Loucy (cell line): ENCODE results near the gene TIPRL.

Experiments
- H2AFZ ChIP-seq: fragments of 200-600 bp; sonication (generic); 2 replicates; pipeline ENCODE4 v1.6.0; 2016; ENCODE audit warnings: antibody characterized with exemption, mild to moderate bottlenecking, low read length, moderate library complexity
- H3F3A ChIP-seq: fragments of 200-600 bp; 2 replicates; pipeline ENCODE4 v1.6.0; 2016; ENCODE audit warnings: antibody characterized with exemption, low read depth, mild to moderate bottlenecking
- H3K27me3 ChIP-seq: fragments of 200-600 bp; sonication (generic); 2 replicates; pipeline ENCODE4 v1.6.1; 2014; ENCODE audit warnings: low read length, mild to moderate bottlenecking; ENCODE audit not compliant: insufficient read depth, poor library complexity, severe bottlenecking
- H3K36me3 ChIP-seq: fragments of 200-600 bp; sonication (generic); 2 replicates; pipeline ENCODE4 v1.6.1; 2016; ENCODE audit warnings: low read length; ENCODE audit not compliant: insufficient read depth
- H3K4me1 ChIP-seq: fragments of 200-600 bp; sonication (generic); 2 replicates; pipeline ENCODE4 v1.5.1; 2014; ENCODE audit warnings: low read length, mild to moderate bottlenecking; ENCODE audit not compliant: insufficient read depth, poor library complexity, severe bottlenecking
- H3K4me2 ChIP-seq: fragments of 200-600 bp; sonication (generic); 2 replicates; pipeline ENCODE4 v1.6.0; 2014; ENCODE audit warnings: antibody characterized with exemption, low read length, low read depth, mild to moderate bottlenecking; ENCODE audit not compliant: poor library complexity, severe bottlenecking
- H3K4me3 ChIP-seq: fragments of 200-600 bp; sonication (generic); 2 replicates; pipeline ENCODE4 v1.5.1; 2014; ENCODE audit warnings: low read length, mild to moderate bottlenecking, mixed read lengths; ENCODE audit not compliant: poor library complexity, severe bottlenecking
- H3K79me2 ChIP-seq: fragments of 200-600 bp; sonication (generic); 2 replicates; pipeline ENCODE4 v1.6.1; 2014; ENCODE audit warnings: low read length; ENCODE audit not compliant: insufficient read depth
- H3K9ac ChIP-seq: fragments of 200-600 bp; sonication (generic); 2 replicates; pipeline ENCODE4 v1.6.0; 2014; ENCODE audit warnings: mild to moderate bottlenecking, low read depth, low read length, moderate library complexity; ENCODE audit not compliant: poor library complexity, severe bottlenecking
- H3K9me2 ChIP-seq: fragments of 200-600 bp; sonication (generic); replicated peaks from 2 replicates; pipeline ENCODE4 v1.6.1; 2016; ENCODE audit warnings: low read depth, low read length, mixed read lengths
- H3K9me3 ChIP-seq: fragments of 200-600 bp; sonication (generic); 2 replicates; pipeline ENCODE4 v1.6.1; 2014; ENCODE audit warnings: mild to moderate bottlenecking, antibody characterized with exemption, low read length, low read depth; ENCODE audit not compliant: insufficient read depth
- H4K20me1 ChIP-seq: fragments of 200-600 bp; sonication (generic); 2 replicates; pipeline ENCODE4 v1.6.0; 2014; ENCODE audit warnings: antibody characterized with exemption, low read length, mild to moderate bottlenecking; ENCODE audit not compliant: insufficient read depth, poor library complexity, severe bottlenecking
- CTCF ChIP-seq: fragments of 200-600 bp; sonication (generic); conservative IDR thresholded peaks from 2 replicates; pipeline ENCODE4 v1.5.1; 2014; ENCODE audit warnings: mild to moderate bottlenecking, antibody characterized with exemption, low read length
- EZH2phosphoT487 ChIP-seq: fragments of 200-600 bp; IDR thresholded peaks from 2 replicates; pipeline ENCODE4 v1.6.1; 2018; ENCODE audit warnings: antibody characterized with exemption, mild to moderate bottlenecking, moderate library complexity, borderline replicate concordance

Gene TIPRL

GRCh38 chr1:168178638-168179437, at the start of gene TIPRL:
TSS of gene TIPRL (plus strand) at chr1:168178962. CDS start at chr1:168179078, 116 bp downstream.
- peak within 1 kb of the TSS; percentile 87 for H3K4me2 ChIP-seq
- peaks cover 37% of the 10 kb centered on the region for H4K20me1 ChIP-seq
- H3K9me2 ChIP-seq = no peaks in the 10 kb centered on the region
- H3K36me3 ChIP-seq = no peaks in the 10 kb centered on the region
- H3K9me3 ChIP-seq = no peaks in the 10 kb centered on the region
- H3K4me3 ChIP-seq = peak within 1 kb of the TSS; percentile 92
- no peaks in the 10 kb centered on the region for H3F3A ChIP-seq
- peaks cover 47% of the 10 kb centered on the region for H3K79me2 ChIP-seq
- TF ChIP-seq EZH2phosphoT487 (no peak), CTCF (peak; percentile 28)
- peak within 1 kb of the TSS; percentile 78 for H3K9ac ChIP-seq
- peaks cover 38% of the 10 kb centered on the region for H3K4me1 ChIP-seq
- peaks cover 42% of the 10 kb centered on the region for H3K27me3 ChIP-seq
- H2AFZ ChIP-seq = peak within 1 kb of the TSS; percentile 97

- Histone ChIP-seq H3K36me3 (no peaks in the 10 kb centered on the region), H3K9me2 (no peaks in the 10 kb centered on the region), H3K4me3 (no peak overlapping the region), H4K20me1 (no peaks in the 10 kb centered on the region), H3K9me3 (no peaks in the 10 kb centered on the region), H3F3A (no peaks in the 10 kb centered on the region), H3K9ac (no peak overlapping the region), H3K79me2 (no peaks in the 10 kb centered on the region), H3K4me2 (no peak overlapping the region), H3K4me1 (no peaks in the 10 kb centered on the region), H3K27me3 (peaks cover 15% of the 10 kb centered on the region), H2AFZ (no peak overlapping the region)
- TF ChIP-seq EZH2phosphoT487 (no peak), CTCF (peak; percentile 32; the same call in 1 of the 2 replicates)
These were observed 48.8 kb upstream of the TIPRL start for GRCh38 chr1:168129933-168130332.

GRCh38 chr1:168134132-168134531, 44.6 kb upstream of the TIPRL start:
- Histone ChIP-seq H4K20me1 (no peaks in the 10 kb centered on the region), H3K9ac (no peak overlapping the region)

More at GRCh38 chr1:168134132-168134531, 44.6 kb upstream of the TIPRL start:
- H3F3A ChIP-seq = peaks cover 8% of the 10 kb centered on the region; the same call in 1 of the 2 replicates
- no peak overlapping the region for H3K4me3 ChIP-seq
- H3K4me1 ChIP-seq = peaks cover 12% of the 10 kb centered on the region
- H3K79me2 ChIP-seq = no peaks in the 10 kb centered on the region
- no peak overlapping the region for H2AFZ ChIP-seq
- no peak for TF ChIP-seq CTCF
- TF ChIP-seq EZH2phosphoT487 = no peak
- no peaks in the 10 kb centered on the region for H3K9me2 ChIP-seq
- peaks cover 36% of the 10 kb centered on the region for H3K27me3 ChIP-seq
- no peaks in the 10 kb centered on the region for H3K9me3 ChIP-seq
- H3K4me2 ChIP-seq = no peak overlapping the region
- no peaks in the 10 kb centered on the region for H3K36me3 ChIP-seq
